Measurements from ENCODE around the gene HMGN1.
A peak's percentile ranks its signal among the peaks of the same experiment; 100 is the strongest.
"Not testable (repeated sequence)": the region's sequence is repeated elsewhere in the genome, so short reads cannot be mapped to it uniquely, and the experiment has no call there.

The HMGN1 gene

GRCh38 chr21:39387461-39388037 is 38.7 kb upstream of the HMGN1 start:
- DNase-seq (ENCODE audit: extremely low read depth, low read depth): peak; percentile 68
- no peak for TF ChIP-seq CTCF (IDR thresholded peaks at IDR 0.05; ENCODE audit: low read depth, low read length)

GRCh38 chr21:39386899-39387298 is 38.0 kb upstream of the HMGN1 start:
- DNase-seq (ENCODE audit: extremely low read depth, low read depth): no peak
- no peak for TF ChIP-seq CTCF (IDR thresholded peaks at IDR 0.05; ENCODE audit: low read depth, low read length)

- no peak for TF ChIP-seq CTCF (IDR thresholded peaks at IDR 0.05; ENCODE audit: low read depth, low read length)
- DNase-seq (ENCODE audit: extremely low read depth, low read depth): no peak
Measured at GRCh38 chr21:39386194-39386593, 37.3 kb upstream of the HMGN1 start.

- peak; percentile 62 for DNase-seq (ENCODE audit: extremely low read depth, low read depth)
- no peak for TF ChIP-seq CTCF (IDR thresholded peaks at IDR 0.05; ENCODE audit: low read depth, low read length)
Measured at GRCh38 chr21:39385299-39386145, 36.6 kb upstream of the HMGN1 start.

- TF ChIP-seq CTCF (IDR thresholded peaks at IDR 0.05; ENCODE audit: low read depth, low read length): no peak
- no peak for DNase-seq (ENCODE audit: extremely low read depth, low read depth)
Measured at GRCh38 chr21:39384674-39385298, 35.9 kb upstream of the HMGN1 start.

- not testable (repeated sequence) for DNase-seq (ENCODE audit: extremely low read depth, low read depth)
Measured at GRCh38 chr21:39382096-39382495, 33.2 kb upstream of the HMGN1 start.

- TF ChIP-seq CTCF (IDR thresholded peaks at IDR 0.05; ENCODE audit: low read depth, low read length): no peak
- no peak for DNase-seq (ENCODE audit: extremely low read depth, low read depth)
Measured at GRCh38 chr21:39381009-39381408, 32.1 kb upstream of the HMGN1 start.

Data from AG09319 (cell line).